ENCODE data around the gene CAPN12. TPM values are rescaled to one million over a fixed set of nuclear protein-coding genes. Genes with fewer than 3 reads are reported as not detected.

Gene CAPN12
- total and polyA plus RNA-seq, 2 of the 8 experiments (the other 6 are each of a cell fraction or from before 2014, with no cell fraction given): 8.8 to 20.0 TPM

- TF ChIP-seq CHD7 (IDR thresholded peaks at IDR 0.05; ENCODE audit: insufficient replicate concordance, low read length): no peak
- TF ChIP-seq SP4 (IDR thresholded peaks at IDR 0.05; ENCODE audit: low read length): no peak
- TF ChIP-seq USF2 (IDR thresholded peaks at IDR 0.05; ENCODE audit: low read length): no peak
- TF ChIP-seq PHF8 (conservative IDR thresholded peaks at IDR 0.05; ENCODE audit: low read depth, low read length): no peak
- no peak for TF ChIP-seq MAX (IDR thresholded peaks at IDR 0.05)
- TF ChIP-seq KDM4A (IDR thresholded peaks at IDR 0.05; ENCODE audit: low read depth, low read length, severe bottlenecking): no peak
These were observed 4.6 kb downstream of the CAPN12 start (continued) for GRCh38 chr19:38739440-38740256.
